Measurements from ENCODE around the gene GLRB. TPM values are rescaled to one million over a fixed set of nuclear protein-coding genes. Genes with fewer than 3 reads are reported as not detected.

GLRB gene
- total RNA-seq, 1 experiment from 2014 or later: 0.70 TPM

GRCh38 chr4:157196046-157196445 lies 120.1 kb downstream of the GLRB start:
- Histone ChIP-seq H2BK15ac (ENCODE audit: low read depth, low read length) (no peak overlapping the region), H2BK120ac (ENCODE audit: low read depth, low read length, poor library complexity, severe bottlenecking) (no peak overlapping the region), H3K9ac (ENCODE audit: extremely low read depth, insufficient read length, low read length) (no peak overlapping the region), H3K23me2 (ENCODE audit: insufficient read length, low read depth, low read length, poor library complexity, severe bottlenecking) (no peaks in the 10 kb centered on the region), H3K18ac (ENCODE audit: insufficient read length, low read depth, low read length) (no peak overlapping the region), H2BK20ac (ENCODE audit: low read depth, low read length, poor library complexity, severe bottlenecking) (no peak overlapping the region), H2AK5ac (ENCODE audit: insufficient read length, low read length) (no peak overlapping the region), H3K4me1 (ENCODE audit: insufficient read depth, low read length) (peaks cover 3% of the 10 kb centered on the region; the same call in 1 of the 2 replicates), H3K4me2 (ENCODE audit: insufficient read depth, insufficient read length, low read length) (no peak overlapping the region), H3K23ac (ENCODE audit: insufficient read length, low read depth, low read length) (no peak overlapping the region), H3K9me3 (ENCODE audit: control insufficient read depth, low read depth, low read length) (no peaks in the 10 kb centered on the region), H2BK12ac (ENCODE audit: insufficient read length, low read depth, low read length) (no peak overlapping the region), H4K8ac (replicated peaks; ENCODE audit: insufficient read length, low read depth, low read length) (no peak overlapping the region), H2BK5ac (ENCODE audit: insufficient read length, low read length) (no peak overlapping the region), H3K56ac (ENCODE audit: insufficient read length, low read depth, low read length) (no peak overlapping the region), H3K14ac (ENCODE audit: insufficient read depth, low read length) (no peak overlapping the region), H2AFZ (ENCODE audit: low read length) (no peak overlapping the region), H3K4ac (ENCODE audit: low read depth, low read length) (no peak overlapping the region), H3K27me3 (ENCODE audit: insufficient read depth, low read length) (no peaks in the 10 kb centered on the region), H3K79me2 (ENCODE audit: insufficient read depth, low read length) (no peaks in the 10 kb centered on the region), H3K79me1 (ENCODE audit: insufficient read depth, low read depth, low read length, poor library complexity, severe bottlenecking) (no peaks in the 10 kb centered on the region), H4K5ac (ENCODE audit: insufficient read length, low read depth, low read length) (no peak overlapping the region), H3K27ac (ENCODE audit: insufficient read length, low read depth, low read length) (no peak overlapping the region), H4K20me1 (ENCODE audit: control insufficient read depth, insufficient read depth, insufficient read length) (no peaks in the 10 kb centered on the region), H3T11ph (ENCODE audit: low read length) (no peak overlapping the region), H4K91ac (ENCODE audit: insufficient read length, low read depth, low read length) (no peak overlapping the region)
- no peaks in the 10 kb centered on the region for H3K9me3 Mint-ChIP-seq
- H3K4me1 Mint-ChIP-seq: peaks cover 11 to 16% of the 10 kb centered on the region in 2 experiments
- TF ChIP-seq CTCF (conservative IDR thresholded peaks at IDR 0.05): no peak
- no peaks in the 10 kb centered on the region for H3K36me3 Mint-ChIP-seq (ENCODE audit: insufficient read depth in 1 of 3, low read depth in 3 of 3)
- DNase-seq: peak; percentile 39
- WGBS (ENCODE audit: extremely low coverage, insufficient read length, low lambda C conversion rate): no CpG with 5 or more reads among the region's 1 CpG
- no peaks in the 10 kb centered on the region for H3K27me3 Mint-ChIP-seq (ENCODE audit: low read depth)
- H3K4me3 Mint-ChIP-seq: no peak overlapping the region
- peak overlapping the region in 2 of 3 experiments; percentile 28 to 91; a peak in 4 of 7 replicates for H3K27ac Mint-ChIP-seq

Data from H9 (cell line).